Subcutaneous adipose tissue (tissue), 4 donors: Measurements from ENCODE around the gene MTURN. TPM values are rescaled to one million over a fixed set of nuclear protein-coding genes. Genes with fewer than 3 reads are reported as not detected.

Experiments
- total RNA-seq, 4 donors: library from RNA; depleted of rRNA; stranded (reverse); fragments of >200 nt; gene quantifications; one replicate each; pipeline ENCODE4 v1.1.0, GENCODE V29; 2016
- TF ChIP-seq, protein P1 (sequence below): fragments of 450-650 bp; IDR thresholded peaks from one replicate; pipeline ENCODE4 v1.5.1; 2016; ENCODE audit warnings: low read depth, mild to moderate bottlenecking, control low read depth, antibody characterized with exemption, moderate library complexity

Gene MTURN
- total RNA-seq, 4 donors from 2014 or later, result 158 to 422 (median 252) TPM

DNA sequence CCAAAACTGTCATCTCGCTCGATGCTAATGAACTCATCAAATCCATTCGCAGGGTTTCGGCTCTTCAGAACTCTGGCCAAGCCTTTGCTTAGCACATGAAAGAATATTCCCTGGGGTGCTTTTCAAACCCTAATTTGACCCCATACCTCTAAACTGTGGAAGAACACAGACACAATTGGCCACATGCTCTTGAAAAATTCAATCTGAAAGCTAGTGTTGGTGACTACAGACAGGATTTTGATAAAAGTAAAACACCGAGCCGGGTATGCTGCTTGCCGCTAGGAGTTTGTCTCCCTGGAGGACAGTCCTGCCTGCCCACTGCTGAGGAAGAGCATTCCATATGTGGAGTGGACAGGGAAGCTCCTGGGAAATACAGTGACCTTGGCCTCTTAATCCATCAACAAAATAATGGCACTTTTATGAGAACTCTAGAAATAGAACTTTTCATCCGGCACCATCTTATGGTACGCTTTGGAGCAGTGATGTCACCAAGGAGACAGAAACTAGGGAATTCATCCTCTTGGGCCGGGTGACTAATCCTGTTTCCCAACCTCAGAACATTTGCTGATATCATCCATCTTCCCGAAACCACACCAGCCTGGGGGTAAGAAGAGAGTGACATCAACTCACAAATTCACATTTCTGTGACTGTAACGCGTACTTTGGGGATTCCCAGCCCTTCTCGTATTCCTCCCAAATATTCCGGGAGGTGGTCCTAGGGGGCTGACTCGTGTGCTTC lies 34.2 kb downstream of the MTURN start:
- TF ChIP-seq, protein P1, sequence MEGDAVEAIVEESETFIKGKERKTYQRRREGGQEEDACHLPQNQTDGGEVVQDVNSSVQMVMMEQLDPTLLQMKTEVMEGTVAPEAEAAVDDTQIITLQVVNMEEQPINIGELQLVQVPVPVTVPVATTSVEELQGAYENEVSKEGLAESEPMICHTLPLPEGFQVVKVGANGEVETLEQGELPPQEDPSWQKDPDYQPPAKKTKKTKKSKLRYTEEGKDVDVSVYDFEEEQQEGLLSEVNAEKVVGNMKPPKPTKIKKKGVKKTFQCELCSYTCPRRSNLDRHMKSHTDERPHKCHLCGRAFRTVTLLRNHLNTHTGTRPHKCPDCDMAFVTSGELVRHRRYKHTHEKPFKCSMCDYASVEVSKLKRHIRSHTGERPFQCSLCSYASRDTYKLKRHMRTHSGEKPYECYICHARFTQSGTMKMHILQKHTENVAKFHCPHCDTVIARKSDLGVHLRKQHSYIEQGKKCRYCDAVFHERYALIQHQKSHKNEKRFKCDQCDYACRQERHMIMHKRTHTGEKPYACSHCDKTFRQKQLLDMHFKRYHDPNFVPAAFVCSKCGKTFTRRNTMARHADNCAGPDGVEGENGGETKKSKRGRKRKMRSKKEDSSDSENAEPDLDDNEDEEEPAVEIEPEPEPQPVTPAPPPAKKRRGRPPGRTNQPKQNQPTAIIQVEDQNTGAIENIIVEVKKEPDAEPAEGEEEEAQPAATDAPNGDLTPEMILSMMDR, result no peak

DNA sequence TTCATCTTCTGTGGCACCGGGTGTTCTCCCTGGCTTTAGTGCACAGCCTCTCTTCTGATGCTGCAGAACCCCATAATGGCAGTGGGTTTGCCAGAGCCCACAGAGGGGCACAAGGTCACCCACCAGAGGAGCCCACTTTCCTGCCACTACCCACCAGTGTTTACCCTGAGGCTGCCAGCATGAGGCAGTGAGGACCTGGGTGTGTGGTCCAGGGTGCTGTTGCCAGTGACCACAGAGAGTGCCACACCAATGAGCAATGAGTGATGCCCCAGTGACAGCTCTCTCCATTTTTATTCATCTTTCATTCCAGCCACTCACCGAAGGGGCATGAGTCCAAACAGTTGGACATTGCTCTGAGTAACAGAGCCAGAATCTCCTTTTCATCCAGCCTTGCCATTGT lies 34.8 kb downstream of the MTURN start:
- TF ChIP-seq, protein P1, result no peak

DNA sequence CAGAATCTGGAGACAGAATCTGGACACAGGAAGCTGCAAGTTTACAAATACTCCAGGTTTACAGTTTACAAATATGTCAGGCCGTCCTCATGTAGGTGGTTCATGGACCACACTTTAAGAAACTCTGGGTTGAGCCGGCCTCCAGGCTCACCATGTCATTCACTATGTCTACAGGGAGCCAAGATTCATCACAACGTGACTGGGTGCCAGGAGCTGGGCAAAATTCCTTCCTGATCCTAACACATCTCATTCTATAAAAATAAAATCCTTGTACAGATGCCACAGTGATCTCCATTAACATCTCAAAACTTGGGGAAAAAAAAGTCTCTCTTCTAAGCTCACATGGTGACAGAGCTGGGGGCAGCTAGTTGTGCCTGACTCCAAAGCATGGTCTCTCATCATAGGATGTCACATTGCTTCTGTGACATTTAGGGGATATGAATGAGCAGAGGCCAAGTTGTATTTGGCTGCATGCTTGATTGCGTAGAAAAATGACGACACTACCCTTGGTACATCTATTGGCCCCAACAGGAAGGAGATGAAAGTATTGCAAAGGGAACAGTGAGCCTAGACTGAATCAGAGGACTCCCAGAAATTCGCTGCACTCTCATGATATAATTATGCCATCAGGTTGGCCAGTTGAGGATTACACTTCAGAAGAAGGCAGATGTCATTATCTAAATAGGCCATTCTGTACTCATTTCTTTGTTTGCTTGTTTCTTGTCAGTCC lies 35.9 kb downstream of the MTURN start:
- TF ChIP-seq, protein P1, result no peak

DNA sequence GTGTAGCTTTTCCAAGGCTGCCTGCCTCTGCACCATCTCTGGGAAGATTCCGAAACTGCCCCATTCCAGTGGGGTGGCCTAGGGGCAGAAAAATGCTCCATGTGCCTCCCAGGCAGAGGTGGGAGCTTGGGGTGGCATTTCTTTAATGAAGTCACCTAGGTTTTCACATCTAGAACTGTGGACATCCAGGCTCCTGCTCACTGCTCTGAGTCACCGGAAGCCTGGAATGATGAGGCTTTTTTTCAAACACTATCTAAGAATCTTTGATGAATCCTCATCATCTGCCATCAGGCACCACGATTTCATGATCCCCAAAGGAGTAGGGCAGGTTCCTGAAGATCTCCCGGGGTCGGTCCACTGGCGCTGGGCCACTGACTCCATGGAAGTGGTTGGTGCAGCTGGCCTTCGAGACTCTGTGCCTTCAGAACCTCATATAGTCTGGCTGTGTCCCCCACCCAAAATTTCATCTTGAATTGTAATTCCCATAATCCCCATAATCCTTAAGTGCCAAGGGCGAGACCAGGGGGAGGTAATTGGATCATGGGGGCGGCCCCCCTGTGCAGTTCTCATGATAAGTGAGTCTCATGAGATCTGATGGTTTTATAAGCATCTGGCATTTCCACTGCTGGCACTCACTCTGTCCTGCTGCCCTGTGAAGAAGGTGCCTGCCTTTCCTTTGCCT lies 37.1 kb downstream of the MTURN start:
- TF ChIP-seq, protein P1, result no peak

DNA sequence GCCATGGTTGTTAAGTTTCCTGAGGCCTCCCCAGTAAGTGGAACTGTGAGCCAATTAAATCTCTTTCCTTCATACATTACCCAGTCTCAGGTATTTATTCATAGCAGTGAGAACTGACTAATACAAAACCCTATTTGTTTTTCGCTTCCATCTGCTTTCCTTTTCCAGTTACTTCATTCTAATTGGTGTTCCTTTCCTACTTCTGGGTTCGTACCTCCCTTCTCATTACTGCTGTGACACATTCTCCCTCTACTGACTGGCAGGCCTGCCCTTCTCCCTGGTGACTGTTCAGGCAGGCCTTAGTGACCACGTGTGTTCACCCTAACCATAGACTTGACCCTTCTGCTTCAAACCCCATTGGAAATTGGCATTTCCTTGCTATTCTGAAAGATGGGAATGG lies 37.7 kb downstream of the MTURN start:
- TF ChIP-seq, protein P1, result no peak

DNA sequence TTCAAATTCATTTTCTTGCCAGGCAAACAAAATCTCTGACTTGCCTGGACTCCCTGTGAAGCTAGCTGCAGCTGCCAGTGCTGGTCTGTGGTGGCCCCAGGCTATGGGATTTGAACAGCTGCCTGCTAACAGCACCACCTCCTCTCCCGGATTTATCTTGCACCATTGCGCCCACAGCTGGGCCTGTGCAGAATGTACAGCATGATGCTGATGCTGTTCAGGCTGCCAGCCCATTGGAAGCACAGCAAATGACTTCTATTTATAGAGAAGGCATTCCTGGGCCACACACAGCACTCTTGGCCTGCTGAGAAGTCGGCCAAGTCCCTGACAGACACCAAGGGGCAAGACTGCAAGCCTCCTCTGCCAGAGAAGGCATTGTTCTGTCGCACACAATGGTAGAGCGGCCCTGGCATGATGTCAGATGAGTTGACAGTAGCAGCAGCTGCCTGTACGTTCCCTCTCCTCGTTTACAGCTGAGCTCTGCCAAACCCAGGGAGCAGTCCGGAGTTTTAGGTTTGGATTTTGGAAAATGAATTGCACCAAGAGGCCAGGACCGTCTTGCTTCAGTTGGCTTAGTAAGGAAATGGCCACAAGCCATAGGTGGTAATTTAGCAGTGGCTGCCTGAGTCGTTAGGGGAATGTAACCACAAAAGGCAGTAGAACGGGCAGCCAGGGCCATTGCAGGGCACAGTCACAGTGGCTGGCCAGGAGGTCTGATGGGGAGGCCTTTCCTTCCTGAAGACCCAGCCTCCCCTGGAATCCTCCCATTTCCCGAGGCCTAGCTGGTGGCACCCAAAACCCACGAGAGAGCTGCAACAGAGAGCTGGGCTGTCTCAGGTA lies 38.5 kb downstream of the MTURN start:
- TF ChIP-seq, protein P1, result no peak
